Adrenal gland (tissue), 5 donors: Measurements from ENCODE around the gene ATG16L1.

Experiments used
- CTCF ChIP-seq, 6 experiments: fragments of 450-650 bp in 4 of 6; fragments of 200-600 bp in 2 of 6; sonication (generic) in 1 of 6; IDR thresholded peaks; 1 replicate in 5 of 6; 2 replicates in 1 of 6; pipeline versions ENCODE4 v1.5.1 to v1.8.0; 2016 to 2021; ENCODE audit warnings: antibody characterized with exemption in 6 of 6, mild to moderate bottlenecking in 2 of 6, moderate library complexity in 1 of 6
- POLR2A ChIP-seq, 2 donors: fragments of 450-650 bp; IDR thresholded peaks; one replicate each; pipeline ENCODE4 v1.6.1; 2017; ENCODE audit warnings: antibody characterized with exemption in 2 of 2, mild to moderate bottlenecking in 2 of 2, moderate library complexity in 1 of 2
- donor health status: DM: no; HTN: no; CAD: no.

- no peak for TF ChIP-seq CTCF (IDR thresholded peaks at IDR 0.05)
- TF ChIP-seq POLR2A (IDR thresholded peaks at IDR 0.05): no peak
These were observed 23.8 kb downstream of the ATG16L1 start for GRCh38 chr2:233275223-233275622.
